Uterus (tissue), 4 donors: ENCODE data around the gene CHCHD4. TPM values are rescaled to one million over a fixed set of nuclear protein-coding genes. Genes with fewer than 3 reads are reported as not detected.

Source experiments
- DNase-seq, 2 donors: peaks; one replicate each; pipeline ENCODE4 v3.0.0-alpha.2; 2019 to 2020
- H3K27ac ChIP-seq, 2 donors: fragments of 200-600 bp; sonication (generic); 1 replicate in 1 of 2; 2 replicates in 1 of 2; pipeline ENCODE4 v1.5.1; 2016 to 2018
- H3K27me3 ChIP-seq, 2 donors: fragments of 200-600 bp; sonication (generic); one replicate each; pipeline ENCODE4 v1.5.1; 2018 to 2019; ENCODE audit warnings: control low read depth in 1 of 2
- H3K36me3 ChIP-seq, 2 donors: fragments of 200-600 bp; sonication (generic); one replicate each; pipeline ENCODE4 v1.5.1; 2019; ENCODE audit warnings: control low read depth in 1 of 2
- H3K4me1 ChIP-seq, 2 donors: fragments of 200-600 bp; sonication (generic); one replicate each; pipeline ENCODE4 v1.5.1; 2018 to 2019; ENCODE audit warnings: control low read depth in 1 of 2
- H3K4me3 ChIP-seq, 2 donors: fragments of 200-600 bp; sonication (generic); 1 replicate in 1 of 2; 2 replicates in 1 of 2; pipeline ENCODE4 v1.5.1; 2018 to 2019; ENCODE audit warnings: mild to moderate bottlenecking in 1 of 2
- H3K9me3 ChIP-seq, 2 donors: fragments of 200-600 bp; sonication (generic); one replicate each; pipeline ENCODE4 v1.5.1; 2019; ENCODE audit warnings: control low read depth in 1 of 2
- CTCF ChIP-seq, 4 experiments: fragments of 200-600 bp in 2 of 4; fragments of 450-650 bp in 2 of 4; sonication (generic) in 2 of 4; IDR thresholded peaks; one replicate each; pipeline ENCODE4 v1.5.1; 2016 to 2019; ENCODE audit warnings: antibody characterized with exemption in 4 of 4, mild to moderate bottlenecking in 2 of 4, moderate library complexity in 1 of 4
- POLR2A ChIP-seq, 2 donors: fragments of 450-650 bp; IDR thresholded peaks; one replicate each; pipeline ENCODE4 v1.6.1; 2016; ENCODE audit warnings: antibody characterized with exemption in 2 of 2, mild to moderate bottlenecking in 1 of 2, moderate library complexity in 1 of 2
- intact Hi-C: fragments of 100-400 bp; cut with DNase I; formaldehyde crosslinking; loops from one replicate; pipeline ENCODE4 v1.15.1; 2023; ENCODE audit warnings: low total_unique reads
- total RNA-seq, 4 donors: library from RNA; depleted of rRNA in 3 of 4; stranded (reverse); fragments of >200 nt in 3 of 4; gene quantifications; one replicate each; pipeline versions ENCODE4 v1.1.0 to v1.2.4, GENCODE V29; 2014 to 2023
- donor health status: DM: yes; HTN: yes; CAD: no.

Gene CHCHD4
- total RNA-seq, 4 donors from 2014 or later: 6.2 to 12.0 (median 7.8) TPM

DNA sequence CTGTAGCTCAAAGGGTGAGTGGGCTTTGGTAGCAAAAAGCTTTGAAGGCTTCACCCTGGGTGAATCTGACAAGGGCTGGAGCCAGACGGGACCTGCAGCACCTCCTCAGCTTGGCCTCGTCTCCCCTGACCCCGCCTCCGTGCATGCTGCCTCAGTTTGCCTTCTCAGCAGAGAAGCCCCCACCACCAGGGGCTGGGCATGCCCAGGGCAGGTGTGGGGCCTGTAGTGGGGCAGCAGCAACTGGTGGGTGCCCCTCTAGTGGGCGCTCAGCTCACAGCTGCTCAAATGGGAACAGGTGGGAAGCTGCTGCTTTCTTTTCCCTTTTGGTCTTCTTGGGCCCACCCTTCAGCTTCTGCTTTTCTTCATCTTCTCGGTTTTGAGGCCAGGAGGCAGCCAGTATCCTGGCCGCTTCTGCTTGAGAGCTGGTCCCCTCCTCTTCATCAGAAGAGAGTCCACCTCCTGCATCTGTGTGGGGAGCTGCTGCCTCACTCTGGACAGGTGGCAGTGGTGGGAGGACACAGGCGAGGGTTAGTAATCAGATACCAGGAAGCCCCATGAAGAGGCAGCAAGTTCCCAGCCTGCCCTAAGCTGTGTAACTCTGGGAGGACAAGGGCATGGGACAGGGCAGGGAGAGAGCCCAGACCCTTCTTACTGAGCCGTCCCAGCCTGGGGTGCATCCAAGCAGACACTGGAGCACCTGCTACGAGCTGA is 21.2 kb upstream of the CHCHD4 start:
- no peaks in the 10 kb centered on the region for H3K27me3 ChIP-seq
- no peak overlapping the region for H3K4me3 ChIP-seq
- DNase-seq: no peak
- no peaks in the 10 kb centered on the region for H3K36me3 ChIP-seq
- no peak for TF ChIP-seq CTCF (IDR thresholded peaks at IDR 0.05)
- no peak for TF ChIP-seq POLR2A (IDR thresholded peaks at IDR 0.05)
- intact Hi-C loops: no loop called here
- H3K27ac ChIP-seq: peak overlapping the region; percentile 86 to 96
- H3K4me1 ChIP-seq: peaks cover 19 to 20% of the 10 kb centered on the region in 2 donors
- H3K9me3 ChIP-seq: no peaks in the 10 kb centered on the region

GRCh38 chr3:14145236-14145635 is 20.6 kb upstream of the CHCHD4 start:
- intact Hi-C loops: no loop called here
- no peak overlapping the region for H3K4me3 ChIP-seq

DNA sequence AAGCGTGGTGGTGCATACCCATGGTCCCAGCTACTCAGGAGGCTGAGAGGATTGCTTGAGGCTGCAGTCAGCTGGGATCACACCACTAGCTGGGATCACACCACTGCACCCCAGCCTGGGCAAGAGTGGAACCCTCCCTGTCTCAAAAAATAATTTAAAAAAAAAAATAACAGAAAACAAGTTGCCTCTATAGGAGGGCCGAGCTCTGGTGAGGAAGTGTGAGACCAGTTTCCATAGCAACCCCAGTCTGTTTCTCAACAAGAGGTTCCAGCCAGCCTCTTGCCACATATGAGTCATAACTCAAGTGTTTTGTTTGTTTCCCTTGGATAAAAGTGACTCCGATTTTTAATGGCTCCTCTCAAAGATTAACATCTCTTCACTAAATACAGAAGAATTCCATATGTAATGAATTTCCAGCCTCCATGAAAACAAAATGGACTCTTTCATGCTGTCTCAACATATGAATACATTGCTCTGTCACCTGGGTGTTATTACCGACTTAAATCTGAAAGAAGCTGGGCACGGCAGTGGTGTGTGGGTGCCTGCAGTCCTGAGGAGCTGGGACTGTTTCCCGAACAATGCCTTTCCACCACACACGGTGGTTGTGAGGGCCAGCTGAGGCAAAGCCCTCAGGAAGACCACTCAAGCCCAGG is 19.9 kb upstream of the CHCHD4 start:
- TF ChIP-seq POLR2A (IDR thresholded peaks at IDR 0.05) (no peak), CTCF (IDR thresholded peaks at IDR 0.05) (no peak)
- Histone ChIP-seq H3K9me3 (no peaks in the 10 kb centered on the region), H3K4me3 (no peak overlapping the region), H3K27me3 (no peaks in the 10 kb centered on the region), H3K27ac (peak overlapping the region; percentile 86 to 96), H3K4me1 (peaks cover 19 to 20% of the 10 kb centered on the region in 2 donors), H3K36me3 (no peaks in the 10 kb centered on the region)
- intact Hi-C loops: no loop called here
- DNase-seq: peak; percentile 66 to 92

More at GRCh38 chr3:14145236-14145635, 20.6 kb upstream of the CHCHD4 start:
- no peaks in the 10 kb centered on the region for H3K27me3 ChIP-seq
- no peak for TF ChIP-seq CTCF (IDR thresholded peaks at IDR 0.05)
- no peaks in the 10 kb centered on the region for H3K36me3 ChIP-seq
- no peaks in the 10 kb centered on the region for H3K9me3 ChIP-seq
- H3K27ac ChIP-seq: peak overlapping the region; percentile 86 to 96
- no peak for DNase-seq
- H3K4me1 ChIP-seq: peaks cover 19 to 20% of the 10 kb centered on the region in 2 donors

- no peaks in the 10 kb centered on the region for H3K9me3 ChIP-seq
- H3K4me1 ChIP-seq: peaks cover 19 to 20% of the 10 kb centered on the region in 2 donors
- H3K27ac ChIP-seq: peak overlapping the region; percentile 86 to 96
- H3K4me3 ChIP-seq: no peak overlapping the region
- intact Hi-C loops: no loop called here
- DNase-seq: peak; percentile 69 to 79
- TF ChIP-seq CTCF (IDR thresholded peaks at IDR 0.05) (no peak), POLR2A (IDR thresholded peaks at IDR 0.05) (no peak)
- H3K36me3 ChIP-seq: no peaks in the 10 kb centered on the region
- H3K27me3 ChIP-seq: no peaks in the 10 kb centered on the region
Observed at GRCh38 chr3:14143271-14144225, 18.9 kb upstream of the CHCHD4 start.
